H9 (cell line): ENCODE data around the gene ZSCAN5A. TPM values are rescaled to one million over a fixed set of nuclear protein-coding genes. Genes with fewer than 3 reads are reported as not detected.

Experiments used
- DNase-seq: peaks from one replicate; pipeline ENCODE4 v3.0.0-alpha.2; 2017
- H2AFZ ChIP-seq: one replicate; pipeline ENCODE4 v1.6.1; 2013; ENCODE audit warnings: mild to moderate bottlenecking, low read length, control low read depth, moderate library complexity
- H2AK5ac ChIP-seq: 2 replicates; pipeline ENCODE4 v1.6.1; 2013; ENCODE audit warnings: low read length, control low read depth, mixed read lengths; ENCODE audit not compliant: insufficient read length
- H2BK120ac ChIP-seq: one replicate; pipeline ENCODE4 v1.6.1; 2013; ENCODE audit warnings: low read depth, mild to moderate bottlenecking, low read length, control low read depth, inconsistent platforms; ENCODE audit not compliant: poor library complexity, severe bottlenecking
- H2BK12ac ChIP-seq: 2 replicates; pipeline ENCODE4 v1.6.1; 2013; ENCODE audit warnings: low read length, control low read depth, mixed read lengths, low read depth; ENCODE audit not compliant: insufficient read length
- H2BK15ac ChIP-seq: 2 replicates; pipeline ENCODE4 v1.6.1; 2013; ENCODE audit warnings: low read depth, low read length, control low read depth
- H2BK20ac ChIP-seq: one replicate; pipeline ENCODE4 v1.6.1; 2013; ENCODE audit warnings: low read depth, mild to moderate bottlenecking, low read length, control low read depth, inconsistent platforms; ENCODE audit not compliant: poor library complexity, severe bottlenecking
- H2BK5ac ChIP-seq: 2 replicates; pipeline ENCODE4 v1.6.1; 2013; ENCODE audit warnings: low read length, control low read depth, mixed read lengths; ENCODE audit not compliant: insufficient read length
- H3K14ac ChIP-seq: 2 replicates; pipeline ENCODE4 v1.6.1; 2013; ENCODE audit warnings: low read length, control low read depth; ENCODE audit not compliant: insufficient read depth
- H3K18ac ChIP-seq: 2 replicates; pipeline ENCODE4 v1.6.1; 2013; ENCODE audit warnings: low read depth, mild to moderate bottlenecking, mixed read lengths, low read length, control low read depth; ENCODE audit not compliant: insufficient read length
- H3K23ac ChIP-seq: 2 replicates; pipeline ENCODE4 v1.6.1; 2013; ENCODE audit warnings: low read length, control low read depth, mixed read lengths, low read depth; ENCODE audit not compliant: insufficient read length
- H3K23me2 ChIP-seq: 2 replicates; pipeline ENCODE4 v1.6.1; 2013; ENCODE audit warnings: low read depth, mild to moderate bottlenecking, mixed read lengths, low read length, control low read depth; ENCODE audit not compliant: insufficient read length, poor library complexity, severe bottlenecking
- H3K27ac ChIP-seq: 2 replicates; pipeline ENCODE4 v1.5.1; 2013; ENCODE audit warnings: low read length, control low read depth, mixed read lengths, low read depth; ENCODE audit not compliant: insufficient read length
- H3K27me3 ChIP-seq: 2 replicates; pipeline ENCODE4 v1.6.1; 2013; ENCODE audit warnings: low read length, control low read depth, inconsistent platforms; ENCODE audit not compliant: insufficient read depth
- H3K4ac ChIP-seq: 2 replicates; pipeline ENCODE4 v1.6.1; 2013; ENCODE audit warnings: low read depth, mild to moderate bottlenecking, control low read depth, inconsistent platforms, low read length, moderate library complexity
- H3K4me1 ChIP-seq: 2 replicates; pipeline ENCODE4 v1.6.1; 2013; ENCODE audit warnings: low read length, control low read depth, inconsistent platforms; ENCODE audit not compliant: insufficient read depth
- H3K4me2 ChIP-seq: 2 replicates; pipeline ENCODE4 v1.6.1; 2013; ENCODE audit warnings: low read length, control low read depth, mixed read lengths; ENCODE audit not compliant: insufficient read length, insufficient read depth
- H3K56ac ChIP-seq: 2 replicates; pipeline ENCODE4 v1.6.1; 2013; ENCODE audit warnings: low read depth, mild to moderate bottlenecking, mixed read lengths, low read length, control low read depth; ENCODE audit not compliant: insufficient read length
- H3K79me1 ChIP-seq: 2 replicates; pipeline ENCODE4 v1.6.1; 2013; ENCODE audit warnings: low read depth, mild to moderate bottlenecking, moderate library complexity, low read length, control low read depth, inconsistent platforms; ENCODE audit not compliant: insufficient read depth, poor library complexity, severe bottlenecking
- H3K79me2 ChIP-seq: 2 replicates; pipeline ENCODE4 v1.6.1; 2013; ENCODE audit warnings: low read length, control low read depth, inconsistent platforms; ENCODE audit not compliant: insufficient read depth
- H3K9ac ChIP-seq: 2 replicates; pipeline ENCODE4 v1.6.1; 2013; ENCODE audit warnings: low read length, control low read depth, mixed read lengths; ENCODE audit not compliant: insufficient read length; ENCODE audit errors: extremely low read depth
- H3K9me3 ChIP-seq: one replicate; pipeline ENCODE4 v1.6.1; 2013; ENCODE audit warnings: low read depth, low read length, inconsistent platforms; ENCODE audit not compliant: control insufficient read depth
- H3T11ph ChIP-seq: one replicate; pipeline ENCODE4 v1.6.1; 2013; ENCODE audit warnings: mild to moderate bottlenecking, low read length, control low read depth, inconsistent platforms
- H4K20me1 ChIP-seq: one replicate; pipeline ENCODE4 v1.6.1; 2013; ENCODE audit not compliant: control insufficient read depth, insufficient read length, insufficient read depth
- H4K5ac ChIP-seq: 2 replicates; pipeline ENCODE4 v1.6.1; 2013; ENCODE audit warnings: low read depth, mild to moderate bottlenecking, mixed read lengths, low read length, control low read depth; ENCODE audit not compliant: insufficient read length
- H4K8ac ChIP-seq: replicated peaks from 2 replicates; pipeline ENCODE4 v1.6.1; 2013; ENCODE audit warnings: low read length, control low read depth, mixed read lengths, low read depth; ENCODE audit not compliant: insufficient read length
- H4K91ac ChIP-seq: 2 replicates; pipeline ENCODE4 v1.6.1; 2013; ENCODE audit warnings: low read depth, mild to moderate bottlenecking, moderate library complexity, mixed read lengths, low read length, control low read depth; ENCODE audit not compliant: insufficient read length
- H3K27ac Mint-ChIP-seq, 3 experiments: 2 replicates in 2 of 3; 3 replicates in 1 of 3; pipeline ENCODE4 v1.8.0; 2020 to 2021; ENCODE audit warnings: mixed read lengths in 3 of 3, mild to moderate bottlenecking in 1 of 3, moderate library complexity in 1 of 3
- H3K27me3 Mint-ChIP-seq: 2 replicates; pipeline ENCODE4 v1.8.0; 2021; ENCODE audit warnings: low read depth, mild to moderate bottlenecking, moderate library complexity, mixed read lengths
- H3K36me3 Mint-ChIP-seq, 3 experiments: 2 replicates in 2 of 3; 3 replicates in 1 of 3; pipeline ENCODE4 v1.8.0; 2020 to 2021; ENCODE audit warnings: low read depth in 3 of 3, mixed read lengths in 3 of 3; ENCODE audit not compliant: insufficient read depth in 1 of 3
- H3K4me1 Mint-ChIP-seq, 2 experiments: 2 replicates each; pipeline ENCODE4 v1.8.0; 2020; ENCODE audit warnings: mixed read lengths in 2 of 2
- H3K4me3 Mint-ChIP-seq, 2 experiments: 2 replicates in 1 of 2; 3 replicates in 1 of 2; pipeline ENCODE4 v1.8.0; 2020 to 2021; ENCODE audit warnings: mild to moderate bottlenecking in 2 of 2, mixed read lengths in 2 of 2, moderate library complexity in 1 of 2
- H3K9me3 Mint-ChIP-seq, 2 experiments: 2 replicates in 1 of 2; 3 replicates in 1 of 2; pipeline ENCODE4 v1.8.0; 2020; ENCODE audit warnings: mild to moderate bottlenecking in 2 of 2, mixed read lengths in 2 of 2, moderate library complexity in 1 of 2
- CTCF ChIP-seq: fragments of 200-600 bp; sonication (generic); conservative IDR thresholded peaks from 3 replicates; pipeline ENCODE4 v1.8.0; 2021; ENCODE audit warnings: antibody characterized with exemption, mild to moderate bottlenecking
- WGBS: extraction: QIAGEN DNeasy Blood & Tissue Kit; methylation state at CpG from one replicate; pipeline ENCODE4 v1.1.7; 2013; ENCODE audit warnings: missing lambda C conversion rate, low lambda C conversion rate, mixed read lengths; ENCODE audit not compliant: insufficient read length; ENCODE audit errors: extremely low coverage; 5-methylcytosine and 5-hydroxymethylcytosine counted together
- total RNA-seq: library from RNA; stranded (reverse); gene quantifications from 2 replicates; pipeline ENCODE4 v1.2.1, GENCODE V29; 2021

The ZSCAN5A gene
- total RNA-seq, 1 experiment from 2014 or later, result 12.5 TPM

DNA sequence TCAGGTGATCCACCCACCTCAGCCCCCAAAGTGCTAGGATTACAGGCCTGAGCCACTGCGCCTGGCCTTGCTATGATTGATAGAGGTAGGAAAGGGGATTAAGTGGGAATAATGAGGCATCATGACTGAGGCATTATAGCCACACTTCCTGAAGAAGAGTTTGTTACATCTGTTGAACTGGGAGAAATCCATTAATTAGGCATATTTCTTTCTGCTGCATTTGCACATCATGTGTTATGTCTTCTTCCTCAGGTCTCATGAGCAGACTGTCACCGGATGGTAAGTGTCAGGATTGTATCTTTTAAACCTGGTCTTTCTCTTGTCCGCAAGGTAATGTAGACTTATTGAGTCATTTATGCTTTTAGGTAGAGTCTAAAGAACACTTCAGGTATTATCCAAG is 29.9 kb downstream of the ZSCAN5A start:
- H2BK120ac ChIP-seq, result no peak overlapping the region
- H3K23ac ChIP-seq, result no peak overlapping the region
- H3T11ph ChIP-seq, result no peak overlapping the region
- peaks cover 0 to 6% (median 5%) of the 10 kb centered on the region in 3 experiments; a peak in 5 of 7 replicates for H3K36me3 Mint-ChIP-seq
- no peaks in the 10 kb centered on the region for H3K4me1 Mint-ChIP-seq
- H3K79me1 ChIP-seq, result no peaks in the 10 kb centered on the region
- H3K56ac ChIP-seq, result no peak overlapping the region
- TF ChIP-seq CTCF, result no peak
- no peak for DNase-seq
- H4K20me1 ChIP-seq, result no peaks in the 10 kb centered on the region
- no peak overlapping the region for H2AFZ ChIP-seq
- H2AK5ac ChIP-seq, result no peak overlapping the region
- no peak overlapping the region for H3K9ac ChIP-seq
- H3K23me2 ChIP-seq, result no peaks in the 10 kb centered on the region
- H3K27ac Mint-ChIP-seq, result no peak overlapping the region
- H2BK12ac ChIP-seq, result no peak overlapping the region
- no peak overlapping the region for H3K18ac ChIP-seq
- no peak overlapping the region for H2BK20ac ChIP-seq
- no peak overlapping the region for H3K4me3 Mint-ChIP-seq
- H4K91ac ChIP-seq, result no peak overlapping the region
- H4K5ac ChIP-seq, result no peak overlapping the region
- H2BK15ac ChIP-seq, result no peak overlapping the region
- no peaks in the 10 kb centered on the region for H3K27me3 ChIP-seq
- no peak overlapping the region for H3K4me2 ChIP-seq
- H3K9me3 Mint-ChIP-seq, result peaks cover 0 to 53% of the 10 kb centered on the region in 2 experiments; a peak in 4 of 5 replicates
- H3K4ac ChIP-seq, result no peak overlapping the region
- no peaks in the 10 kb centered on the region for H3K9me3 ChIP-seq
- no peak overlapping the region for H2BK5ac ChIP-seq
- no peaks in the 10 kb centered on the region for H3K79me2 ChIP-seq
- no peaks in the 10 kb centered on the region for H3K4me1 ChIP-seq
- no peak overlapping the region for H4K8ac ChIP-seq
- WGBS, result no CpG with 5 or more reads among the region's 3 CpGs
- H3K27ac ChIP-seq, result no peak overlapping the region
- H3K14ac ChIP-seq, result no peak overlapping the region
- no peaks in the 10 kb centered on the region for H3K27me3 Mint-ChIP-seq
